ENCODE results near the gene CPD. TPM values are rescaled to one million over a fixed set of nuclear protein-coding genes. Genes with fewer than 3 reads are reported as not detected.
A peak's percentile ranks its signal among the peaks of the same experiment; 100 is the strongest.
"Not testable (repeated sequence)": the region's sequence is repeated elsewhere in the genome, so short reads cannot be mapped to it uniquely, and the experiment has no call there.

CPD gene
- polyA plus RNA-seq, 1 experiment = 109 TPM

DNA sequence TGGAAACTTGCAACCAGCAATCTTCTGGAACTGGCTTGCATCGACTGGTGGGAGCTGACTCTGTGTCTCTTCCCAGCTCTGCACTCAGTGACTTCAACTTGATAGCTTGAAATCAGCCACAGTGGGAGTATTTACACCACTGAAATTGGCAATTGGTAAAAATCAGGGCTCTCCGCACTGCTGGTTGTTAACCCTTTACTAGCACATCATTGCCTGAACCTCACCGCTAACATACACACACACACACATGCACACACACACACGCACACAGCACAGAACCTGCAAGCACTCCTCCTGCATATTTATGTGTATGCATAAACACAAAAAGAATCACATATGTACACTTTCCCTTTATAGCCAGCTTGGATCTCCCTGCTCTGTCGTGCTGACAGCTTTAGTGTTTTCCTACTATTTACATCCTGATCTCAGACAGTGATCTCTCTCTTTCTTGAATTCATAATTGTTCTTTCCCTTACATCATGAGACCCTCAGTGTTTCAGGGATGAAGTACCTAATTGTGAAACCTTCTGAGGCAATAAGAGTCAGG is 37.0 kb upstream of the CPD start:
- Histone ChIP-seq H3K27me3 (ENCODE audit: control insufficient read depth, insufficient read depth, low read length) (no peaks in the 10 kb centered on the region), H3K4me3 (ENCODE audit: low read depth, low read length) (no peak overlapping the region), H3K9me3 (ENCODE audit: control insufficient read depth, insufficient read depth, low read length) (no peaks in the 10 kb centered on the region), H3K27ac (ENCODE audit: low read depth, low read length) (no peak overlapping the region)
- ChIA-PET POLR2A (interaction anchor here (0.6 to 1.0 kb wide), 2 partner anchors 45 to 368 kb away, joined by 3 to 4 read pairs; no protein-coding TSS in a partner anchor), CTCF (interaction anchor here (0.6 to 1.0 kb wide), 5 partner anchors 14 to 613 kb away, joined by 3 read pairs; no protein-coding TSS in a partner anchor)
- DNase-seq (ENCODE audit: low read depth, low spot score) = no peak
- no peak for TF ChIP-seq CTCF (IDR thresholded peaks at IDR 0.05; ENCODE audit: low read depth, low read length)

- DNase-seq (ENCODE audit: low read depth, low spot score); POLR2A ChIA-PET; H3K27me3 ChIP-seq (ENCODE audit: control insufficient read depth, insufficient read depth, low read length); H3K27ac ChIP-seq (ENCODE audit: low read depth, low read length); H3K9me3 ChIP-seq (ENCODE audit: control insufficient read depth, insufficient read depth, low read length); H3K4me3 ChIP-seq (ENCODE audit: low read depth, low read length): not testable (repeated sequence)
- CTCF ChIA-PET = interaction anchor here (1.5 kb wide), 1 partner anchor 15 kb away, joined by 3 read pairs; no protein-coding TSS in a partner anchor
Observed at GRCh38 chr17:30343244-30343643, 35.5 kb upstream of the CPD start.

GRCh38 chr17:30343796-30344195 is 34.9 kb upstream of the CPD start:
- ChIA-PET POLR2A (no interaction called here), CTCF (interaction anchor here (1.5 kb wide), 1 partner anchor 14 kb away, joined by 3 read pairs; no protein-coding TSS in a partner anchor)
- Histone ChIP-seq H3K27me3 (ENCODE audit: control insufficient read depth, insufficient read depth, low read length) (no peaks in the 10 kb centered on the region), H3K27ac (ENCODE audit: low read depth, low read length) (no peak overlapping the region), H3K9me3 (ENCODE audit: control insufficient read depth, insufficient read depth, low read length) (no peaks in the 10 kb centered on the region), H3K4me3 (ENCODE audit: low read depth, low read length) (no peak overlapping the region)
- TF ChIP-seq CTCF (IDR thresholded peaks at IDR 0.05; ENCODE audit: low read depth, low read length) = no peak
- no peak for DNase-seq (ENCODE audit: low read depth, low spot score)

- ChIA-PET POLR2A (no interaction called here), CTCF (interaction anchor here (0.5 to 1.1 kb wide), 2 partner anchors 9 to 132 kb away, joined by 3 to 7 read pairs; partner anchors contain the start of gene GOSR1)
- no peak for DNase-seq (ENCODE audit: low read depth, low spot score)
- no peak overlapping the region for H3K27ac ChIP-seq (ENCODE audit: low read depth, low read length)
- no peaks in the 10 kb centered on the region for H3K27me3 ChIP-seq (ENCODE audit: control insufficient read depth, insufficient read depth, low read length)
- TF ChIP-seq CTCF (IDR thresholded peaks at IDR 0.05; ENCODE audit: low read depth, low read length) = no peak
- no peaks in the 10 kb centered on the region for H3K9me3 ChIP-seq (ENCODE audit: control insufficient read depth, insufficient read depth, low read length)
- H3K4me3 ChIP-seq (ENCODE audit: low read depth, low read length) = no peak overlapping the region
Observed at GRCh38 chr17:30344283-30345088, 34.2 kb upstream of the CPD start.

GRCh38 chr17:30345089-30345433 is 33.7 kb upstream of the CPD start:
- no peak overlapping the region for H3K4me3 ChIP-seq (ENCODE audit: low read depth, low read length)
- no peaks in the 10 kb centered on the region for H3K27me3 ChIP-seq (ENCODE audit: control insufficient read depth, insufficient read depth, low read length)
- no peak for DNase-seq (ENCODE audit: low read depth, low spot score)
- no peak for TF ChIP-seq CTCF (IDR thresholded peaks at IDR 0.05; ENCODE audit: low read depth, low read length)
- no peaks in the 10 kb centered on the region for H3K9me3 ChIP-seq (ENCODE audit: control insufficient read depth, insufficient read depth, low read length)
- POLR2A ChIA-PET = interaction anchor here (0.6 kb wide), 1 partner anchor 383 kb away, joined by 7 read pairs; no protein-coding TSS in a partner anchor
- peak overlapping the region; percentile 53 for H3K27ac ChIP-seq (ENCODE audit: low read depth, low read length)
- CTCF ChIA-PET = interaction anchor here (0.5 to 1.1 kb wide), 2 partner anchors 10 to 132 kb away, joined by 3 to 7 read pairs; partner anchors contain the start of gene GOSR1
